Measurements from ENCODE around the gene TRNP1.

The TRNP1 gene

GRCh38 chr1:27026621-27027574 lies 33.4 kb downstream of the TRNP1 start:
- DNase-seq (ENCODE audit: low spot score) = peak; percentile 84

DNA sequence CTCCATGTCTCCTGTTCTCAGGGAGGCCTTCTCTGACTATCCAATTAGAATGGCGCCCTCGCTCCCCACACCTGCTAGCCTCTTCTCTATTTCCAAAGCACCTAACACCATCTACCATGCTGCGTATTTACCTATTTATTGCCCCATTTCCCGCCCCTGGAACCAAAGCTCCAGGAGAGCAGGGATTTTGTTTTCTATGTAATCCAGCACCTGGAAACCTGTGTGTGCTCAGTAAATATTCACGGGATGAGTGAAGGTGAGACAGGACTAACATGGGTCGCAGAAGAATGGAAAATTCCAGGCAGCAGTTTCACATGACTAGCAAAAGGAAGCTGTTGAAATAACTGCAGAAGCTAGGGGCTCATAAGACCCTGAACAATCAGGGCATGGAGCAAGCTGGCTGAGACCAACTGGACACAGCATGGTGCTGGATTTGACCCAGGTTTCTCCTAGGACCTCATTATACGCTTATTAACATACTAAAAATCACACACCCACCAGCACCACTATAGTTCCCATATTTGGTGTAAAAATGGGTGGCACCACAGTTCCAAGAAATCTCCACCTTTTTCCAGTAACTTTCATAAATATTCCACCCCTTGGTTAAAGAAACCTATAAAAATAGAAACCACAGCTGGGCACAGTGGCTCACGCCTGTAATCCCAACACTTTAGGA lies 34.2 kb downstream of the TRNP1 start:
- DNase-seq (ENCODE audit: low spot score) = peak; percentile 43

- DNase-seq (ENCODE audit: low spot score) = no peak
Observed at GRCh38 chr1:27029517-27029916, 36.0 kb downstream of the TRNP1 start.

DNA sequence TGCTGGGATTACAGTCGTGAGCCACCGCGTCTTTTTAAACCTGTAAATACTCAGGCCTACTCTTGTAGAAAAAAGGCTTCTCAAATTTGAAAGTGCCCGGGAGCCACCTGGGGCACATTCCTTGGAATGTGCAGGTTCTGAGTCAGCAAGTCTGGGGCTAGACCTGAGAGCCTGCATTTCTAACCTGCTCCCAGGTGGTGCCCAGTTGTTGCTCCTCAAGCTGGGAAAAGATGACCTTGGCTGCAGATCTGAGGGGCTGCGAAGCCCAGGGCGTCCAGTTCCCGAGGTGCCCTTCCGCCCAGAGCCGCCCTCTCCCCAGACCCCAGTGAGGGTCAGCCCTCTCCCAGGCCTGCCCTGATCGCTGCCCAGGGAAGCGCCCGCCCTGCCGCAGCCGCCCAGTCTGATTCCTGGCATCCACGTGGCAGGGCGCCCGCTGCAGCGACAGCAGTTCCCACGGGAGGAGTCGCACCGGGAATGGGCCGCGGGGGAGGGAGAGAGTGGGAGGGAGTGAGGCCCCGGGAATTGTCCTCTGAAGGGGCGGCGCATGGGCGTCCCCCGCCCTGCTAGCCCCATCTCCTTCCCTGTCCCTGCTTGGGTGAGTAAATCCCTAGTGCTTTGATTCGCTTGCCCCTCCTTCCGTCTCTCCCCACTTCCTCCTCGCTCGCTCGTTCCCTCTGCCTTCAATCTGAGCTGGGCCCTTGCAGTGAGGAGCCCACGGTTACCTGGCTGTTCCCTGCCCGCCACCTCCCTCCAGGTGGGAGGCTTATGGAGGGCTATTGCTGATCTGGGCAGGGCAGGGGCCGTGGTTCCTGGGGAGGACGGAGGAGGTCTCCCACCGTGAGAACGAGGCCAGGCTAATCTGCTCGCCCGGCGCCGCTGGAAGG lies 38.0 kb downstream of the TRNP1 start:
- no peak for DNase-seq (ENCODE audit: low spot score)

DNA sequence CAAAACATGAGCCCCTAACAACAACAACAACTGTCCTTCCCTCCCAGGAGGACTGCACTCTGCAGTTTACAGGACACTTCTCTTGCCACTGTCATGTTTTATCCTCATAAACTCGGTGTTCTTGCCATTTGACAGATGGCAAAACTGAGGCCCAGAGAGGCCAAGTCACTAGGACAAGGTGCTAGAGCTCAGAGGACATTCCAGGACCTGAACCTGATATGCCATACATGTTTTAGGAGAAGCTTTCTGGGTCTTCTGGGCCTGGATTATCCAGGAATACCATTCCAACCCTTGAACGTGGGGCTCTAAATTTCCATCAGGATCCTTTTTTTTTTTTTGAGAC lies 38.6 kb downstream of the TRNP1 start:
- DNase-seq (ENCODE audit: low spot score) = no peak

DNA sequence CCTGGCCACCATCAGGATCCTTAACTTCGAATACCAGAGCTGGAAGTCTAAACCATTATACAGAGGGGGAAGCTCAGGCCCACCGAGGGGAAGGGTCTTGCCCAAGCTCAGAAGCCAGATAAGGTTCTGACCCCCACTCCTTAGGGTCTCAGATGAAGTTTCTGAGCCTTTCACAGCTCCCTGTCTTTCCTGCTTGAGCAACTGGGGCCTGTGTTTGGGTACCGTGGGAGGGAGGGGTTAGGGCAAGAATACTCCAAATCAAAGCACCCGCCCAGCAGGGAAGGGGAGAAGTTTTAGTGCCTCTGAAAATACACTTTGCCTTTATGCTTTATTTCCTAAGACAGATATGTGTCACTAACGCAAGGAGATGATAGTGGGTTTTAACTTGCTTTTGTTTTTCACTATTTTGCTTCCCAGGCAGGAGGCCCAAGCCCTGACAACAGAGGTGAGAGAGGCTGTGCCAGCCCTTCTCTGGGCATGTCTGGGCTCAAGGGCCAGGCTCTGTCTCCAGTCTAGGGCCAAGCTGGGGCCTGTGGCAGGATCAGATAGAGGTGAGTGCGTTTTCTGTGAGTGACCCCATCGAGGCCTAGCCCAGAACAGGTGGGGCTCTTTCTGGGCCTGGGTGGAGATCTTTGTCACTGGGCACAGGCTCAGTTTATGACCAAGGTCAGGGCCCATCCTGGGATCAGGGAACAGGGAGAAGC lies 39.7 kb downstream of the TRNP1 start:
- DNase-seq (ENCODE audit: low spot score) = no peak

DNA sequence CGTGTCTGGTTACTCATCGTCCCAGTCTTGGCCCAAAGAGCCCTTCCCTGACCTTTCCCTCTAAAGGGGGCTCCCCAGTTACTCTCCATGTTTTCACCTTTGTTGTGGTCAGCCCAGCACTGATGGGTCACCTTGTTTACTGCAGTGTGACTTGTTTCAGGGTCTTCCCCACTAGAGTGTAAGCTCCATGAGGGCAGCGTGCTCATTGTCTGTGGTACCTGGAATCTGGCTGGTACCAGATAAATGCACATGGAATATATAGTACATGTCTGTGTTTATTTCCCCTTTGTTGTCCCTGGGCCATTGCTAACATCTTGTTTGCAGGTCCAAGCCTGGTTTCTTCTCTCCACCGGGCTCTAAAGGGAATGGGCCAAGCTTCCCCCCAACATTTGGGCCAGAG lies 41.9 kb downstream of the TRNP1 start:
- no peak for DNase-seq (ENCODE audit: low spot score)

DNA sequence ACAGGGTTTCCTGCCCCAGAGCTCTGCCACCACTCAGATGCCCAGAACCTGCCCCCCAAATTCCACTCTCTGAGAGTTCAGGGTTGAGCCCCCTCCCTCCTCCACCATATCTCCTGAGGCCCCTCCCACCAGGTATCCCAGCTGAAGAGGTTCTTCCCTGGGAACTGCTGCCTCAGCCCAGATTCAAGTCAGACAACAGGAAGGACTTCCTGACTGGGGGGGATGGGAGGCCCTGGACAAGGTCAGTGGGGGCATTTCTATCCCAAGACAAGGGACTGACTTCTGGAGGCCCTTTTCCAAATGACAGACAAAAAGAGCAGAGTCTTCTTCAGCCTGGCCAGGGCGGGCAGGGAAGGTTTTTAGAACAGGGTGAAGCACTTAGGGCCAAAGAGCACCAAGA lies 43.2 kb downstream of the TRNP1 start:
- no peak for DNase-seq (ENCODE audit: low spot score)

DNA sequence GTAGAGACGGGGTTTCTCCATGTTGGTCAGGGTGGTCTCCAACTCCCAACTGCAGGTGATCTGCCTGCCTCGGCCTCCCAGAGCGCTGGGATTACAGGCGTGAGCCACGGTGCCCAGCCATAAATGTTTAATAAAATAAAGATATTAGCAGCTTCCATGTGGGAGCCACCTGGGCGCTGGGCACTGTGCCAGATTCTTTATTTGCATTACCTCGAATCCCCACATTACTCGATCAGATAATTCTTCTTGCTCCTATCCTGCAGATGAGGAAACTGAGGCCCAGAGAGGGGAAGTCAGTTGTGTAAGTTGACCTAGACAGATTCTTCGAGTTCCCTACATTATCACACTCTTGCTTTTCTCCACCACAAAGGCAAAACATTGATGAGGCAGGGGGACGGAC lies 44.0 kb downstream of the TRNP1 start:
- DNase-seq (ENCODE audit: low spot score) = no peak

DNA sequence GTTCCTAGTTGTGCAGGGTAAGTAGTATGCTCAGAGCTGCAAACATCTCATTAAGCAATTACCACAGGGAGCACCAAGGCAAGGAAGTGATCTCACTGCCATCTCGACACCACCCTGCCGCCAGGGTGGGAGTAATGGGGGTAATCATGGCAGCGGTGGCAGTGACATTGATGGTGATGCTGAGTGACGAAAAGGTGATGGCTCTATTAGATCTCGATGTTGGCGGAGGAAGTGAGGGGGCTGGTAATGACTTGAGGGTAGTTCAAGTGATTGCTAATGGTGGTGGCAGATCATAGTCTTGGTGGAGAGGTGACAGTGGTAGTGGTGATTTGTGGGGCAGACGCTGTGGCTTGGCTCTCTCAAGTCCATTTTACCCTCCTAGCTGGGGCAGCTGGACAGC lies 44.5 kb downstream of the TRNP1 start:
- no peak for DNase-seq (ENCODE audit: low spot score)

DNA sequence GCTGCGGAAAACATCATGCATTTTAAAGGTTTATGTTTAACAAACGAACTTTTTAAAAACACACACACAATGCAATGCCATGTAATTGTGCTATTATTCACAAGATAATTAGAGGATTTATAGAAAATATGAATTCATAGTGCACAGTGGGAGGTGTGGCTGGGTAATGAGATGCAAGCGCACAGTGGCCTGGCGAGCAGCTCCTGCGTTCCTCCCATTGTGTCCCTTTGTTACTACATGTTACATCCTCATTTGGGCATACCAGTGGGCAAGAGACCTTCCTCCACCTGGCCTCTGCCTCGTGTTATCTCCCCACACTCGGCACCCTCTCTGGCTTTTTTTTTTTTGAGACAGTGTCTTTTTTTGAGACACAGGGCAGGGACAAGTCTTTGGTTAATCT lies 49.2 kb downstream of the TRNP1 start:
- DNase-seq (ENCODE audit: low spot score) = no peak

GRCh38 chr1:27044613-27045151 lies 51.2 kb downstream of the TRNP1 start:
- DNase-seq (ENCODE audit: low spot score) = peak; percentile 92

DNA sequence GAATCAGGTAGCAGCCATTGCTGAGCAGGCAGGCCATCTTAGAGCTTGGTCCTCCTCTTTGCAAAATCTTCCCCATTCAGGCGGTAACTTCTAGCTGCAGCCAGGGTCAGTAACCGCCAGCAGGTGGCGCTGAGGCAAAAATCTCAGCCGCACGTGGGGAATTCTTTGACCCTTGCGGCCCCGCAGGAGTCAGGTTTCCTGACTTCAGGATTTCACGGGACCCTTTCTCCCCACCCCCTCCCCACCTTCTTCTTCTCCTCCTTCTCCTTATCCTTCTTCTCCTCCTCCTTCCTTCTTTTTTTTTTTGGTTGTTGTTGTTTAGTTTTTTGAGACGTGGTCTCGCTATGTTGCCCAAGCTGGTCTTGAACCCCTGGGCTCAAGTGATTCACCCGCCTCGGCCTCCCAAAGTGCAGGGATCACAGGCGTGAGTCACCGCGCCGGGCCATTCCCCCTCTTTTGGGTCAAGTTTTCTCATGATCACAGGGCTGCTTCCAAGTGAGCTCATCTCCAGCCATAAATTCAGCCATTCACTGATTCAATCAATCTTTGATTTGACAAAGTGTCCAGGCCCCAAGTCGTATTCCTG lies 52.6 kb downstream of the TRNP1 start:
- DNase-seq (ENCODE audit: low spot score) = peak; percentile 82

GRCh38 chr1:27047914-27048313 lies 54.4 kb downstream of the TRNP1 start:
- DNase-seq (ENCODE audit: low spot score) = no peak

DNA sequence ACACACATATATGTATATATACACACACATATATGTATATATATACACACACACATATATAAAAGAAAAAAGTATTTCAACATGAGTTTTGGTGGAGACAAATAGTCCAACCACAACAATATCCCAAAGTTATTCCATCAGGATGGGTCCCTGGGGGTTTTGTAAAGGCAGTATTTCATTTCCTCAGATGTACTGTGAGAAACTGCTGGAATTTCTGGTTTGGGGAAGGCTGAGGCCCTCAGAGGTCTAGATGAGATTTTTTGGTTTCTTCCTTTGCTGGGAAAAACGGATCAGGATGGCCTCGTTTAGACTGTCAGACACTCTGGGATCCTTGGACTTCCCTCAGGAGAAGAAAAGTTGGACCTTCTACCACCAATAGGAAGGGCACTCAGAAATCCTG lies 55.6 kb downstream of the TRNP1 start:
- no peak for DNase-seq (ENCODE audit: low spot score)

- peak; percentile 55 for DNase-seq (ENCODE audit: low spot score)
Observed at GRCh38 chr1:27049607-27050006, 56.1 kb downstream of the TRNP1 start.

Data from cerebellar cortex (tissue), 1 donor.